DMS53 treated with DMSO at 0.1 percent for 48 hours (cell line): ENCODE data around the gene PLA2G6.

Experiments
- DNase-seq: peaks from one replicate; lab custom pipeline; 2025; ENCODE audit not compliant: unreplicated experiment; lab: John Stamatoyannopoulos, UW

The PLA2G6 gene

DNA sequence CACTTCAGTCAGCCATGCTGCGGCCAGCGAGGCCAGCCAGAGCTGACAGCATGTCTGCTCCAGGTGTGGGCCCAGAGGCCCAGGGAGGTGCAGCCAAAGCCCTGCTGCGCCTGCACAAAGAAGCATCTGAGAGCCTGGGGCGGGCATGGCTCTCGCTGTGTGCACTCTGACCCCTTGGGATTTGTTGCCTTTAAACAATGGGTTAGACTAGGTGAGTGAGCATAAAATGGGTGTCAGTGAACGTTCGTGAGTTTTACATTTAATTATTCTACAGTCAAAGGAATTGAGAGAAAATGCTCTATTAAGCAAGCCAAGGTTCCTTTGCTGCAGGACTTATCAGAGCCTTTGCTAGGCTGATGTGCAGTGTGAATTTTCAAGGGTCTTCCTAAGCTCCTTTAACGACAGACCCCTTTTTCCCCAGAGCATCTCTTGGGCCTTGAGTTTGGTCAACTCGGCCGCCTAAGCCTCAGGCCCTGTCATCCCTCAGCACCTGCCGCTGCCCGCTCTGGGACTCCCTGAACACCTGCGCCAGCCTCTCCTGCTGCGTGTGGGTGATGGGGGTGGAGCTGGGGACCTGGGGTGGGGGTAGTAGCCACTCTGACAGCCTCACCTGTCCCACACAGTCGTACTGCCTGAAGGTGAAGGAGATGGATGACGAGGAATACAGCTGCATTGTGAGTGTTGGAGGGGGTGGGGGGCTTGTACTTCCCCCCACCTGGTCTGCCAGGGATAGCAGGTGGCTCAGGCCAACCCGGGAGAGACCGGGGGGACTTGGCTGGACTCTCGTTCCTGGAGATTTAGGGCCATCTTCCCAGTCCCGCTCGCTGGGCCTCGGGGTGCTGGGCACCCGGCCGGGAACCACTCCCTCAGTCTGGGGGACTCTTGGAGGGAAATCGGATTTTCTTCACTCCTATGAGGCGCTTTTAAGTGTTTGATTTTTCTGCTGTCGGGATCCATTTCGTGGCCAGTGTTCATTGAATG, 108.2 kb downstream of the PLA2G6 start:
- DNase-seq = no peak

GRCh38 chr22:38072322-38073149, 109.1 kb downstream of the PLA2G6 start:
- DNase-seq = no peak

DNA sequence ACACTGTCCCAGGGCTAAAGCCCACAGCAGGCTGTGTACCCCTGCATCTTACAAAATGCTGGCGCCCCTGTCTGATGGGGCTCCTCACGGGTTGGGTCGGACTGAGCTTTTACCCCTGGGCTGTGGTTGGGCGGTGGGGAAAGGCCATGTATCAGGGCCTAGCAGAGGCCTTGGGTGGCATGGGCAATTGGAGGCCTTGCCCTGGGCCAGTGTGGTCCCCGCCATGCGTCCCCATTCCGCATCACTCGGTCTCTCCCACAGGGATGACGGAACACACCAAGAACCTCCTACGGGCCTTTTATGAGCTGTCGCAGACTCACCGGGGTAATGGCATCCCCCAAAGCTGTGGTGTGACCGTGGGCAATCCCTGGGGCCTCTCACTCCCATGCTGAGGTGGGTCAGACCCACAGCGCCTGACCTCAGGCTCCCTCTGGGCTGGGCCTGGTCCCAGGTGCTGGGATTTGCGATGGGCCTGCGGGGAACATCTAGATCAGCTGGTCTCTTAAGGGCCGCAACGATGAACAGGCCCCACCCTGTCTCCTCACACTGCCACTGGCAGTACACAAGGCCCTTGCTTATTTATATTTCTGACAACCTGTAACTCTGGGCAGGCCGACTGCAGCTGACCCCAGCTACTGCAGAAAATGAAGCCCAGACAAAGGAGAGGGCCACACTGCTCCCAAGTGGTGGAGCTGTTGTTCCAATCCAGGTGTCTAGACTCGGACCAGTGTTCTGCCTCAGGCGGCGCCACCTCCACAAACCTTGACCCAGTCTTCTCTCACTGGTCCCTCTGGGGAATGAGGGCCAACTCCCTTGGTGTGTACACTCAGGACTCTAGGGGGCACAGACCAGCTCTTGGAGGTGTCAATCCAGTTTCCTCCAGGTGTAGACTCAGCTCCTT, 110.0 kb downstream of the PLA2G6 start:
- DNase-seq = no peak

DNA sequence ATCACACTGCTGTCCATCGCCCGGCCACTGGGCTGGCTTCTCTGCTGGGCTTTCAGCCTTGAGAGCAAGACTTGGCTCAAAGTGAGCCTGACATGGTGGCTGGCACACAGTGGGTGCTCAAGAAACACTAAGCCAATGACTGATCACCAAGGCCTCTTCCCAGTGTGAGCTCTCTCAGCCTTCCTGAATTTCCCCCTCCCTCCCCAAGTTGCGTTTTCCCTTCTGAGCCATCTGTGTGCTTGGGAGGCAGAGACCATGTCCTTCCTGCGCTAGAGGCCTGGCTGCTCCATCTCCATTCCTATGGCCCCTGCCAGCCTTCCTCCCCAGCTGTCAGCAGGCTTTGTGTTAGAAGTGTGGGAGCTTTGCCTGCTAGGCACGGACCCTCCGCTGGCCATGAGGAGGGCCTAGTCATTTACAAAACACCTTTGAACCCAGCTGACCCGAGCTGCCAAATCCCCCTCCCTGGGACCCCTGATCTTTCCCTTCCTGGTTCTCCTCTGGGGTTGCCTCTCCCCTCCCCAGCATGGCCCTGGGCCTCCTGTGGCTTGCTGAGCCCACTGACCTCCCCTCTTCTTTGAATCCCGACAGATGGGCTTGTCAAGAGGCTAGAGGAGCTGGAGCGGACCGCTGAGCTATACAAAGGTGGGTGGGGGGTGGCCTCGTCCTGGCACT, 111.2 kb downstream of the PLA2G6 start:
- no peak for DNase-seq

DNA sequence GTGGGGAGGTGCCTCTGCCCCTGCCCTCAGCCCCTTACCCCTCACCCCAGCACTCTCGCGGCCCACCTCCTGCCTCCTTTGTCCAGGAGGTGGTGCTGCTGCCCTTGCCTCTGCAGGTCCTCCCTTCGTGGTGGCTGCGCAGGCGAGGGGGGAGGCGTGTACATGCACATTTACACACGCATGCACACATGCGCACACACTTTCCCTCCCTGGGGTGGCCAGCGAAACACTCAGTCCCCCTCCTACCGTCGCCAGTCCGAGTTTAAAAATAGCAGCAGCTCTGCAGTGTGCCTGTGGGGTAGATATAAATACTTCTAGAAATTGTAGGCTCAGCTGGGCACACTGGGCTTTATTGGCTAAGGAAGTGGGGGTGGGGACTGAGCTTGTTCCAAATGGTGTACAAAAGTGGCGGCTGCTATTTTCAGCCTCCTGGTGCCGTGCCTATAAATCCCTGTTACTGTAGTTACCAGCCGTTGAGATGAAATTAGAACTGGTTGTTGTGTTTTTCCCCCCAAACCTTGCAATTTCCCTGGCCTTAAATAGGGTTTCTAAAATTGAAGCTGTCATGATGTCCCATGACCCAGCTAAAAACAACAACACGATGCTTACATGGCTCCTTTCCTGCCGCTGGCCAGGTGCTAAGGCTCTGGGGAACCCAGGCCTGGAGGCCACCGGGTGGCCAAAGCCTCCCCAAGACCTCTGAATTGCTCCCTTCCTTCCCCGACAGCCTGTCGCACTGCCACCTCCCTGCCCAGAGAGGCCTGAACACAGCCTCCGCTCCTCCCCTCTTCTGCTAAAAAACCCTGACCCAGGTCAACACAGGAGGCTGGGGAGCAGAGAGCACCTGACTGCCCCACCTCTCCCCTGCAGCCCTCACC, 112.0 kb downstream of the PLA2G6 start:
- no peak for DNase-seq

DNA sequence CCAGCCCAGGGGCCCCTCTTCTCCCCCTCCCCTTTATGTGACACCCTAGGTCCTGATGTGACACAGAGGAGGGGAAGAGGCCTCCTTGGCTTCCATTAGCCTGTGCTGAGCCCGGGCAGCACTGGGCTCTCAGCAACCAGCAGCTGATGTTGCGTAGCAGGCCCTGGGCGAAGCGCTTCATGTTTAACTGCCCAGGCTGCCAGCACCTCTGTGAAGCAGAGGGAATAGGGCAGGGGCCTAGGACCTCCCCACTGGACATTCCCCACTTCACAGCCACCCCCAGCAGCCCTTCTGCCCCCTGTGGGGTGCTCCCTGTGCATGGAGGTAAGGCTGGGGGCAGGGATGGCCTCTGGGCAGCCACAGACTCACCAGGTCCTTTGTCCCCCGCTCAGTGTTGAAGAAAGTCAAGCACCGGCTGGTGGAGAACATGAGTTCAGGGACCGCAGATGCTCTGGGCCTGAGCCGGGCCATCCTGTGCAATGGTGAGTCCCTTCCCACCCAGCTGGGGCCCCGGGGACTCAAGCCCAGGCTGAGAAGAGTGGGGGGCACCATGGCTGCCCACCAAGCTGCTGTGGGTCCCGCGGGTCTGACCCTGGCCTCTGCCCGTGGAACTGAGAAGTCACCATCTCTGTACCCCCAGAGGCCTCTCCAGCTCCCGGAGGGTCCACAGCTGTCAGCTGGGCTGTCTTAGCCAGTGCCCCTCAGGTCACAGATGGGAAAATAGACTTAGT, 112.8 kb downstream of the PLA2G6 start:
- DNase-seq = no peak

DNA sequence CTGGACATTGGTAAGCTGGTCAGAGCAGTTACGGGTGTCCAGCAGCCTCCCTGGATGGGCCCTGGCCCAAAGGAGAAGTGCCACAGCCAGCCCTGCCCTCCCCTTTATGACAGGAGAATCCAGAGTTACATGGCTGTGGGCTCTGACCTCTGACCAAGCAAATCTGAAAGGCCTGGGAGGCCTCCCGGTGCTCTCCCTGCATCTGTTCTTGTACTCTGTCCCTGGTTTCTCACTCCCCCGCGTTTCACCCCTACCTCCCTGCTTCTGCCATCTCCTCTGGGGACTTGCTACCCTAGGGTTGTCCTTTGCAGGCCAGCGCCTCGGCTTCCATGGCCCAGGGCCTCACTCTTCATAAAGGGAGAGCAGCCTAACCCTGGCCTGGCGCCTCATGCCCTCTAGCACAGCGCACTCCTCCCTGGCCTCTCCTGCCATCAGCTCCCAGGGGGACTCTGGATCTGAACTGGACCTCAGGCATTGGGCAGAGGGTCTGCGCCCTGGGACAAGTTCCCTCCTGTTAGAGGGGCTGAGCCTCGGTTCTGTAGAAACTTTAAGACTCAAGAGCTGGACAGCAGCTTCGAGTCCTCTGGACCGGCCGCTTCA, 113.8 kb downstream of the PLA2G6 start:
- DNase-seq = no peak

- no peak for DNase-seq
These were observed 114.6 kb downstream of the PLA2G6 start for GRCh38 chr22:38067028-38067415.

DNA sequence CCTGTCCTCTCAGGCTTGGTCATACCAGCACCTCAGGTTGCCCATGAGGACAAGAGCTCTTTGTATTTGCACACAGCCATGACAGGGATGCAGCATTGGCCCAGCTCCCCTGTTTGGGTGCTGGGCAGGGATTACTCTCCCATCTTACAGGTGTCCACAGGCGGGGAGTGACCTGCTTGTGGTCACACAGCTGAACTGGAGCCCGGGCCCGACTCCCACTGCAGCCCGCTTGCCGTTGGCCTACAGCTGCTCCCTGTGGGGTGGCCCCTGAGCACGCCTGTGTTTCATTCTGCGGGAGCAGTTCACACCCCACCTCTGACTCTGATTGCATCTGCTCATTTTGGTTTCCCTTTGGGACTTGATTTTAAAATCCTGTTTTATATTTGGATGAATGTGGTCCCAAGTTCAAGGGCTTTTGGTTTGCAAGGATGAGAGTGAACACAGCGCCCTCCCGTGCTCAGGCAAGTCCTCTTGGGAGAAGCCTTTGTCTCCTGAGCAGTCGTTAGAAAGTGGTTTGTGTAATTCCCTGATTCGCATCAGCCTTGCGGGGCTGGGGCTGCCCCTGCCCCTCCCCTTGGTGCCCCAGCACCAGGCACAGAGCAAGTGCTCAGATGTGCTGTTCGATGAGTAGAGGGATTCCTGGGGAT, 115.1 kb downstream of the PLA2G6 start:
- DNase-seq = no peak

- DNase-seq = no peak
These were observed 116.1 kb downstream of the PLA2G6 start for GRCh38 chr22:38065539-38065938.

DNA sequence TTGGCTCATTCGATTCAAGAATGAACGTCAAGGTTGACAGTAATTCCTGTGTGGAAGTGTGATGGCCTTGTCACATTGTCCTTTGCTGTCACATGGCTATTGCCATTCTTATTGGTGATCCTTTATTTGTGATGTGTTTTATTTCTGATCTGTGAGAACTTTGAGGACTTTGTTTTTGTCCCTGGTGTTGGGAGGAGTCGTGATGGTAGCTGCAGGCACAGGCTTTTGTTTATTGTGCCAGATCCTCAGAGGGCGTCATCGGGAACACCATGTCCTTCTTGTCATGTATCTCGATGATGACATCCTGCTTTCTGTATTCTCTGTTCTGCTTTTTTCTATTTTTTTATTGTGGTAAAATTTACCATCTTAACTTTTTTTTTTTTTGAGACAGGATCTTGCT, 118.8 kb downstream of the PLA2G6 start:
- no peak for DNase-seq
